SK-N-SH (cell line): ENCODE data around the gene TRPC4. TPM values are rescaled to one million over a fixed set of nuclear protein-coding genes. Genes with fewer than 3 reads are reported as not detected.

ENCODE experiments used
- CTCF ChIA-PET: fragments of 300-600, 350-600 bp; formaldehyde crosslinking; extraction: SDS; loops from one replicate; lab custom pipeline; 2021; lab: Yijun Ruan, JAX
- POLR2A ChIA-PET: fragments of 350-600 bp; sonication (Branson Sonifier 250); formaldehyde crosslinking; extraction: SDS; loops from one replicate; lab custom pipeline; 2020; ENCODE audit warnings: antibody characterized with exemption, inconsistent platforms; lab: Yijun Ruan, JAX
- DNase-seq: peaks from one replicate; pipeline ENCODE4 v3.0.0; 2012
- H2AFZ ChIP-seq: fragments of 200-600 bp; sonication (generic); 2 replicates; pipeline ENCODE4 v1.8.1; 2016; ENCODE audit warnings: antibody characterized with exemption, mild to moderate bottlenecking, low read depth
- H3F3A ChIP-seq: fragments of 200-600 bp; sonication (generic); replicated peaks from 2 replicates; pipeline ENCODE3; 2016; ENCODE audit warnings: antibody characterized with exemption, mild to moderate bottlenecking; ENCODE audit not compliant: insufficient read depth
- H3K27ac ChIP-seq, 2 experiments: fragments of 200-500 bp in 1 of 2; fragments of 200-600 bp in 1 of 2; sonication (Bioruptor generic) in 1 of 2; sonication (generic), shearing (Covaris generic) in 1 of 2; 2 replicates each; pipeline versions ENCODE4 v1.5.1 to v1.6.1; 2014 to 2016; ENCODE audit warnings: low read depth in 2 of 2, inconsistent platforms in 1 of 2, low read length in 1 of 2, mild to moderate bottlenecking in 1 of 2, mixed read lengths in 1 of 2
- H3K27me3 ChIP-seq: fragments of 200-600 bp; sonication (generic), shearing (Covaris generic); 2 replicates; pipeline ENCODE4 v1.6.1; 2016; ENCODE audit warnings: mixed run types; ENCODE audit not compliant: insufficient read depth
- H3K36me3 ChIP-seq, 2 experiments: fragments of 200-500 bp in 1 of 2; fragments of 200-600 bp in 1 of 2; sonication (Bioruptor generic) in 1 of 2; sonication (generic) in 1 of 2; replicated peaks in 1 of 2; 2 replicates each; pipeline versions ENCODE3 to v1.5.1; 2014 to 2016; ENCODE audit warnings: low read length in 1 of 2, mild to moderate bottlenecking in 1 of 2; ENCODE audit not compliant: insufficient read depth in 2 of 2, control insufficient read depth in 1 of 2
- H3K4me1 ChIP-seq, 2 experiments: fragments of 200-500 bp in 1 of 2; fragments of 200-600 bp in 1 of 2; sonication (Bioruptor generic) in 1 of 2; sonication (generic), shearing (Covaris generic) in 1 of 2; 2 replicates each; pipeline versions ENCODE4 v1.5.1 to v1.6.1; 2014 to 2016; ENCODE audit warnings: low read depth in 1 of 2, low read length in 1 of 2, mixed run types in 1 of 2; ENCODE audit not compliant: insufficient read depth in 2 of 2, control insufficient read depth in 1 of 2
- H3K4me2 ChIP-seq: fragments of 200-600 bp; sonication (generic), shearing (Covaris generic); 2 replicates; pipeline ENCODE4 v1.6.1; 2017; ENCODE audit warnings: mixed run types
- H3K4me3 ChIP-seq, 2 experiments: fragments of 200-500 bp in 1 of 2; fragments of 200-600 bp in 1 of 2; sonication (Bioruptor generic) in 1 of 2; sonication (generic), shearing (Covaris generic) in 1 of 2; 2 replicates each; pipeline versions ENCODE4 v1.5.1 to v1.8.1; 2014 to 2016; ENCODE audit warnings: low read depth in 2 of 2, inconsistent platforms in 1 of 2, low read length in 1 of 2, mild to moderate bottlenecking in 1 of 2, mixed read lengths in 1 of 2, moderate library complexity in 1 of 2
- H3K79me2 ChIP-seq: fragments of 200-600 bp; sonication (generic); 2 replicates; pipeline ENCODE4 v1.8.1; 2017; ENCODE audit warnings: mild to moderate bottlenecking; ENCODE audit not compliant: insufficient read depth
- H3K9ac ChIP-seq: fragments of 200-600 bp; sonication (generic); 2 replicates; pipeline ENCODE4 v1.6.1; 2017; ENCODE audit warnings: mixed run types
- H3K9me2 ChIP-seq: fragments of 200-600 bp; sonication (generic); 2 replicates; pipeline ENCODE4 v1.6.1; 2017; ENCODE audit warnings: mixed run types
- H3K9me3 ChIP-seq: fragments of 200-600 bp; sonication (generic); 2 replicates; pipeline ENCODE4 v1.6.1; 2017; ENCODE audit warnings: mixed run types, mild to moderate bottlenecking, moderate library complexity
- H4K20me1 ChIP-seq: fragments of 200-600 bp; sonication (generic); 2 replicates; pipeline ENCODE4 v1.6.1; 2017; ENCODE audit warnings: mild to moderate bottlenecking, mixed run types; ENCODE audit not compliant: insufficient read depth
- ELF1 ChIP-seq: IDR thresholded peaks from 2 replicates; pipeline ENCODE4 v1.4.0; 2012
- EP300 ChIP-seq, 2 experiments: IDR thresholded peaks; 2 replicates each; pipeline versions ENCODE4 v1.4.0 to v1.6.1; 2012; ENCODE audit warnings: borderline replicate concordance in 1 of 2, low read depth in 1 of 2, low read length in 1 of 2
- FOXJ3 ChIP-seq: sonication (generic); formaldehyde crosslinking; IDR thresholded peaks from 2 replicates; pipeline ENCODE4 v1.5.1; 2020; ENCODE audit warnings: mild to moderate bottlenecking, missing genetic modification reagents
- FOXM1 ChIP-seq: IDR thresholded peaks from 2 replicates; pipeline ENCODE4 v1.4.0; 2012; ENCODE audit warnings: low read depth, mild to moderate bottlenecking
- GABPA ChIP-seq: IDR thresholded peaks from 2 replicates; pipeline ENCODE4 v1.4.0; 2012; ENCODE audit warnings: low read depth, mild to moderate bottlenecking
- GATA2 ChIP-seq: sonication (generic); formaldehyde crosslinking; IDR thresholded peaks from 2 replicates; pipeline ENCODE4 v1.5.0; 2020; ENCODE audit warnings: mild to moderate bottlenecking, missing genetic modification reagents
- IRF3 ChIP-seq: fragments of 150-350 bp; IDR thresholded peaks from 2 replicates; pipeline ENCODE4 v1.6.1; 2016; ENCODE audit warnings: mild to moderate bottlenecking, low read depth, low read length
- JUND ChIP-seq: IDR thresholded peaks from 2 replicates; pipeline ENCODE4 v1.4.0; 2012
- MXI1 ChIP-seq: IDR thresholded peaks from 2 replicates; pipeline ENCODE4 v1.6.1; 2012; ENCODE audit warnings: mild to moderate bottlenecking, low read depth, low read length, improper control_type of control experiment
- NFIC ChIP-seq: IDR thresholded peaks from 2 replicates; pipeline ENCODE4 v1.4.0; 2012; ENCODE audit warnings: borderline replicate concordance
- POLR2AphosphoS5 ChIP-seq: IDR thresholded peaks from 2 replicates; pipeline ENCODE4 v1.6.1; 2012; ENCODE audit warnings: low read depth, low read length
- RFX5 ChIP-seq: IDR thresholded peaks from 2 replicates; pipeline ENCODE4 v1.6.1; 2012; ENCODE audit warnings: mild to moderate bottlenecking, improper control_type of control experiment, low read length
- RXRA ChIP-seq: IDR thresholded peaks from 2 replicates; pipeline ENCODE4 v1.4.0; 2012; ENCODE audit warnings: low read depth, mild to moderate bottlenecking, borderline replicate concordance
- SIN3A ChIP-seq: IDR thresholded peaks from 2 replicates; pipeline ENCODE4 v1.6.1; 2012; ENCODE audit warnings: low read depth, mild to moderate bottlenecking, low read length, moderate library complexity, borderline replicate concordance
- TCF12 ChIP-seq: IDR thresholded peaks from 2 replicates; pipeline ENCODE4 v1.4.0; 2012
- USF2 ChIP-seq: fragments of 150-350 bp; IDR thresholded peaks from 2 replicates; pipeline ENCODE4 v1.6.1; 2017; ENCODE audit warnings: antibody characterized with exemption, low read length, low read depth, borderline replicate concordance
- YY1 ChIP-seq: IDR thresholded peaks from 2 replicates; pipeline ENCODE4 v1.4.0; 2012; ENCODE audit warnings: low read depth, mild to moderate bottlenecking
- ZBTB33 ChIP-seq: IDR thresholded peaks from 2 replicates; pipeline ENCODE4 v1.4.0; 2012; ENCODE audit warnings: low read depth, borderline replicate concordance
- WGBS: methylation state at CpG from one replicate; pipeline ENCODE4 v1.1.6; 2017; ENCODE audit warnings: low lambda C conversion rate; 5-methylcytosine and 5-hydroxymethylcytosine counted together
- polyA plus RNA-seq, 3 experiments: library from polyadenylated mRNA; depleted of rRNA; stranded (reverse); fragments of >200 nt; gene quantifications; 2 replicates each; pipeline ENCODE4 v1.2.3, GENCODE V29; 2012

Gene TRPC4
- polyA plus RNA-seq, 1 of the 3 experiments (the other 2 are of a cell fraction) = not detected

GRCh38 chr13:37869506-37869755 lies 141 bp downstream of the TRPC4 start:
- WGBS = 1% methylated on average over 16 of the region's 19 CpGs
- CTCF ChIA-PET = interaction anchor here (1.0 kb wide), 1 partner anchor 13 kb away, joined by 3 read pairs; no protein-coding TSS in a partner anchor
- H3K36me3 ChIP-seq = no peaks in the 10 kb centered on the region
- peaks cover 36% of the 10 kb centered on the region for H3K27me3 ChIP-seq
- H3K9ac ChIP-seq = no peak overlapping the region
- no peak overlapping the region for H3K27ac ChIP-seq
- peak overlapping the region; percentile 27 to 57; a peak in 3 of 4 replicates for H3K4me3 ChIP-seq
- no peaks in the 10 kb centered on the region for H4K20me1 ChIP-seq
- H3F3A ChIP-seq = peaks cover 5% of the 10 kb centered on the region
- H3K4me2 ChIP-seq = peak overlapping the region; percentile 74
- TF ChIP-seq IRF3 = no peak
- TF ChIP-seq JUND = no peak
- TF ChIP-seq ELF1 = no peak
- TF ChIP-seq POLR2AphosphoS5 = no peak
- TF ChIP-seq TCF12 = no peak
- TF ChIP-seq USF2 = no peak
- no peak for TF ChIP-seq YY1
- no peak for TF ChIP-seq MXI1
- no peak for TF ChIP-seq ZBTB33
- no peak for TF ChIP-seq FOXM1
- TF ChIP-seq RFX5 = no peak
- TF ChIP-seq SIN3A = no peak
- POLR2A ChIA-PET = no interaction called here
- no peaks in the 10 kb centered on the region for H3K9me3 ChIP-seq
- peak overlapping the region; percentile 47 for H2AFZ ChIP-seq
- DNase-seq = no peak
- H3K79me2 ChIP-seq = no peaks in the 10 kb centered on the region
- peaks cover 4% of the 10 kb centered on the region; the same call in 1 of the 2 replicates for H3K9me2 ChIP-seq
- H3K4me1 ChIP-seq = peaks cover 0 to 11% of the 10 kb centered on the region in 2 experiments; a peak in 2 of 4 replicates

GRCh38 chr13:37868691-37869505 lies 674 bp downstream of the TRPC4 start:
- no peaks in the 10 kb centered on the region for H3K79me2 ChIP-seq

More at GRCh38 chr13:37868691-37869505, 674 bp downstream of the TRPC4 start:
- CTCF ChIA-PET = interaction anchor here (0.5 to 1.0 kb wide), 3 partner anchors 9 to 520 kb away, joined by 3 read pairs; no protein-coding TSS in a partner anchor
- Histone ChIP-seq H3K27ac (no peak overlapping the region), H3K4me2 (peak overlapping the region; percentile 74), H3K4me3 (peak overlapping the region; percentile 27 to 57; a peak in 3 of 4 replicates), H3K36me3 (no peaks in the 10 kb centered on the region), H3F3A (peaks cover 5% of the 10 kb centered on the region), H2AFZ (peak overlapping the region; percentile 47; the same call in 1 of the 2 replicates), H3K4me1 (peaks cover 0 to 11% of the 10 kb centered on the region in 2 experiments; a peak in 2 of 4 replicates), H3K9me3 (no peaks in the 10 kb centered on the region), H4K20me1 (no peaks in the 10 kb centered on the region), H3K9me2 (peaks cover 4% of the 10 kb centered on the region; the same call in 1 of the 2 replicates), H3K9ac (no peak overlapping the region), H3K27me3 (peaks cover 36% of the 10 kb centered on the region)
- WGBS = 7% methylated on average over 26 of the region's 27 CpGs
- TF ChIP-seq YY1 (no peak), NFIC (no peak), JUND (no peak), ELF1 (no peak), GATA2 (CRISPR knock-in tag) (no peak), MXI1 (no peak), FOXJ3 (CRISPR knock-in tag) (no peak), RXRA (no peak), EP300 (IDR thresholded peaks at IDR 0.05; ENCODE audit: borderline replicate concordance in 1 of 2, low read depth in 1 of 2, low read length in 1 of 2) (no peak), SIN3A (no peak), GABPA (no peak), USF2 (no peak)
- POLR2A ChIA-PET = no interaction called here
- DNase-seq = no peak
